ENCODE results near the gene KCNIP4.

DNA sequence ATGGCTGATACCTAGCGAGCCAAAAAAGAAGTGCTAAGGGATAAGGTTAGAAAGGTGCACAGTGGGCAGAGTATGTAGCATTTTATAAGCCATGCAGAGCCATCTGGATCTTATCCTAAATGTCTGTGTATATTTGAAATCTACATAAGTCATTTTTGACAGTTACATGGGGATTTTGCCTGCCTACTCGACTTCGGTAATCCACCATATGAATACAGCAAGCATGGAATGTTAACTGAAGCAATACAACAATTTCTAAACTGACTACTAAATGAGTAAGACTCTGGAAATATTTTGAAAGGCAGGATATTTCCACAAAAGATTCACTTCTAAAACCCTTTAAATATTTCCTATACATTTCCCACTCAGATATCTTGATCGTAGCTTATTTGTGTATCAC is 122.5 kb downstream of the KCNIP4 start:
- no peak for TF ChIP-seq FOXM1 (IDR thresholded peaks at IDR 0.05; ENCODE audit: borderline replicate concordance)
- no peak for TF ChIP-seq ARNT (IDR thresholded peaks at IDR 0.05)
- TF ChIP-seq FOXA1 (IDR thresholded peaks at IDR 0.05) = no peak
- no peak for TF ChIP-seq LEF1 (IDR thresholded peaks at IDR 0.05; ENCODE audit: borderline replicate concordance)
- TF ChIP-seq ZNF384 (IDR thresholded peaks at IDR 0.05) = no peak
- no peak for TF ChIP-seq SP1 (IDR thresholded peaks at IDR 0.05)
- no peak for TF ChIP-seq NFRKB (IDR thresholded peaks at IDR 0.05)
- no peak for TF ChIP-seq ELF4 (IDR thresholded peaks at IDR 0.05)
- no peak for TF ChIP-seq TARDBP (IDR thresholded peaks at IDR 0.05)
- no peak for TF ChIP-seq CTBP1 (IDR thresholded peaks at IDR 0.05; ENCODE audit: borderline replicate concordance)
- TF ChIP-seq SUZ12 (IDR thresholded peaks at IDR 0.05) = no peak
- TF ChIP-seq BHLHE40 (IDR thresholded peaks at IDR 0.05; ENCODE audit: borderline replicate concordance) = no peak
- no peak for TF ChIP-seq FOXK2 (IDR thresholded peaks at IDR 0.05)
- TF ChIP-seq, protein P1, sequence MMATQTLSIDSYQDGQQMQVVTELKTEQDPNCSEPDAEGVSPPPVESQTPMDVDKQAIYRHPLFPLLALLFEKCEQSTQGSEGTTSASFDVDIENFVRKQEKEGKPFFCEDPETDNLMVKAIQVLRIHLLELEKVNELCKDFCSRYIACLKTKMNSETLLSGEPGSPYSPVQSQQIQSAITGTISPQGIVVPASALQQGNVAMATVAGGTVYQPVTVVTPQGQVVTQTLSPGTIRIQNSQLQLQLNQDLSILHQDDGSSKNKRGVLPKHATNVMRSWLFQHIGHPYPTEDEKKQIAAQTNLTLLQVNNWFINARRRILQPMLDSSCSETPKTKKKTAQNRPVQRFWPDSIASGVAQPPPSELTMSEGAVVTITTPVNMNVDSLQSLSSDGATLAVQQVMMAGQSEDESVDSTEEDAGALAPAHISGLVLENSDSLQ (IDR thresholded peaks at IDR 0.05) = no peak

Data from HEK293T (cell line).